Liver (tissue), 9 donors: ENCODE measurements around the gene COMMD2. TPM values are rescaled to one million over a fixed set of nuclear protein-coding genes. Genes with fewer than 3 reads are reported as not detected.

ENCODE experiments used
- DNase-seq: peaks from one replicate; pipeline ENCODE4 v3.0.0-alpha.2; 2017; ENCODE audit warnings: low spot score
- H3K27ac ChIP-seq, 2 donors: one replicate each; pipeline ENCODE4 v1.7.0; 2013; ENCODE audit warnings: inconsistent platforms in 2 of 2, low read length in 2 of 2, control low read depth in 1 of 2, low read depth in 1 of 2, mild to moderate bottlenecking in 1 of 2
- H3K27me3 ChIP-seq, 4 donors: one replicate each; pipeline versions ENCODE4 v1.6.1 to v1.7.0; 2013; ENCODE audit warnings: low read length in 3 of 4, inconsistent platforms in 1 of 4, mild to moderate bottlenecking in 1 of 4, moderate library complexity in 1 of 4; ENCODE audit not compliant: control insufficient read depth in 4 of 4, insufficient read depth in 4 of 4
- H3K36me3 ChIP-seq, 4 donors: one replicate each; pipeline versions ENCODE4 v1.6.1 to v1.7.0; 2013; ENCODE audit warnings: low read length in 3 of 4, mild to moderate bottlenecking in 3 of 4, low read depth in 1 of 4, moderate library complexity in 1 of 4; ENCODE audit not compliant: control insufficient read depth in 4 of 4, insufficient read depth in 3 of 4
- H3K4me1 ChIP-seq, 4 donors: one replicate each; pipeline versions ENCODE4 v1.6.1 to v1.7.0; 2013; ENCODE audit warnings: low read length in 3 of 4, mild to moderate bottlenecking in 3 of 4, moderate library complexity in 1 of 4; ENCODE audit not compliant: control insufficient read depth in 4 of 4, insufficient read depth in 4 of 4
- H3K4me3 ChIP-seq, 3 donors: one replicate each; pipeline versions ENCODE4 v1.6.1 to v1.7.0; 2013; ENCODE audit warnings: low read length in 3 of 3, control low read depth in 1 of 3, low read depth in 1 of 3, mild to moderate bottlenecking in 1 of 3
- H3K9ac ChIP-seq, 2 donors: one replicate each; pipeline ENCODE4 v1.7.0; 2013; ENCODE audit warnings: low read length in 2 of 2, mild to moderate bottlenecking in 2 of 2, moderate library complexity in 2 of 2, control low read depth in 1 of 2, low read depth in 1 of 2
- H3K9me3 ChIP-seq, 4 donors: one replicate each; pipeline versions ENCODE4 v1.6.1 to v1.7.0; 2013; ENCODE audit warnings: low read length in 3 of 4; ENCODE audit not compliant: control insufficient read depth in 4 of 4
- EGR1 ChIP-seq, 2 donors: IDR thresholded peaks; 2 replicates each; pipeline ENCODE4 v1.6.1; 2016 to 2018; ENCODE audit warnings: antibody characterized with exemption in 2 of 2, low read depth in 2 of 2
- FOXA1 ChIP-seq: IDR thresholded peaks from 2 replicates; pipeline ENCODE4 v1.6.1; 2016; ENCODE audit warnings: antibody characterized with exemption
- FOXA2 ChIP-seq: IDR thresholded peaks from 2 replicates; pipeline ENCODE4 v1.6.1; 2016; ENCODE audit warnings: antibody characterized with exemption
- GABPA ChIP-seq, 2 donors: IDR thresholded peaks in 1 of 2; conservative IDR thresholded peaks in 1 of 2; 2 replicates each; pipeline ENCODE4 v1.6.1; 2016; ENCODE audit warnings: antibody characterized with exemption in 2 of 2, mild to moderate bottlenecking in 1 of 2, moderate library complexity in 1 of 2
- HNF4A ChIP-seq, 2 donors: conservative IDR thresholded peaks; 2 replicates each; pipeline ENCODE4 v1.6.1; 2016; ENCODE audit warnings: antibody characterized with exemption in 2 of 2, mild to moderate bottlenecking in 2 of 2
- HNF4G ChIP-seq: IDR thresholded peaks from 2 replicates; pipeline ENCODE4 v1.6.1; 2016; ENCODE audit warnings: antibody characterized with exemption
- JUND ChIP-seq, 2 donors: IDR thresholded peaks; 2 replicates each; pipeline ENCODE4 v1.6.1; 2016; ENCODE audit warnings: antibody characterized with exemption in 2 of 2
- NR2F2 ChIP-seq: IDR thresholded peaks from 2 replicates; pipeline ENCODE4 v1.6.1; 2016; ENCODE audit warnings: antibody characterized with exemption
- RAD21 ChIP-seq, 2 donors: IDR thresholded peaks; 2 replicates each; pipeline ENCODE4 v1.6.1; 2016; ENCODE audit warnings: antibody characterized with exemption in 2 of 2, mild to moderate bottlenecking in 2 of 2
- REST ChIP-seq: IDR thresholded peaks from 2 replicates; pipeline ENCODE4 v1.6.1; 2016; ENCODE audit warnings: antibody characterized with exemption, mild to moderate bottlenecking
- RXRA ChIP-seq, 2 donors: IDR thresholded peaks; 2 replicates each; pipeline ENCODE4 v1.6.1; 2017 to 2018; ENCODE audit warnings: antibody characterized with exemption in 2 of 2, mild to moderate bottlenecking in 1 of 2
- SP1 ChIP-seq: IDR thresholded peaks from 2 replicates; pipeline ENCODE4 v1.6.1; 2018; ENCODE audit warnings: antibody characterized with exemption, mild to moderate bottlenecking
- TAF1 ChIP-seq: conservative IDR thresholded peaks from 2 replicates; pipeline ENCODE4 v1.6.1; 2016; ENCODE audit warnings: antibody characterized with exemption, mild to moderate bottlenecking
- YY1 ChIP-seq: IDR thresholded peaks from 2 replicates; pipeline ENCODE4 v1.6.1; 2016; ENCODE audit warnings: antibody characterized with exemption, mild to moderate bottlenecking
- ZBTB33 ChIP-seq: IDR thresholded peaks from 2 replicates; pipeline ENCODE4 v1.6.1; 2016; ENCODE audit warnings: antibody characterized with exemption
- WGBS: extraction: QIAGEN DNeasy Blood & Tissue Kit; methylation state at CpG from one replicate; pipeline ENCODE4 v1.1.7; 2013; 5-methylcytosine and 5-hydroxymethylcytosine counted together
- polyA plus RNA-seq, 2 donors: library from polyadenylated mRNA; stranded (reverse) in 1 of 2; unstranded in 1 of 2; fragments of 200-250 nt in 1 of 2; fragments of >200 nt in 1 of 2; fragmentation: Nextera tagmentation in 1 of 2; extraction: Ambion mirVana in 1 of 2; gene quantifications; one replicate each; pipeline versions ENCODE4 v1.2.1 to v1.2.3, GENCODE V29; 2013 to 2015
- total RNA-seq, 2 donors: library from RNA; depleted of rRNA; stranded (reverse); fragments of >200 nt; gene quantifications; one replicate each; pipeline ENCODE4 v1.2.3, GENCODE V29; 2014
- TF ChIP-seq, protein P1 (sequence below): fragments of 150-350 bp; IDR thresholded peaks from 2 replicates; pipeline ENCODE4 v1.5.1; 2017; ENCODE audit warnings: improper control_type of control experiment, low read depth, low read length; ENCODE audit not compliant: missing input control
- TF ChIP-seq, protein P2 (sequence below): IDR thresholded peaks from 2 replicates; pipeline ENCODE4 v1.6.1; 2016; ENCODE audit warnings: antibody characterized with exemption
- TF ChIP-seq, protein P3 (sequence below): IDR thresholded peaks from 2 replicates; pipeline ENCODE4 v1.6.1; 2016; ENCODE audit warnings: antibody characterized with exemption
- donor health status: healthy.
- donor health status: healthy.
- donor health status: healthy.
- donor health status: healthy.
- donor health status: healthy.

The COMMD2 gene
- total and polyA plus RNA-seq, 4 donors = 5.8 to 15.4 (median 11.2) TPM

DNA sequence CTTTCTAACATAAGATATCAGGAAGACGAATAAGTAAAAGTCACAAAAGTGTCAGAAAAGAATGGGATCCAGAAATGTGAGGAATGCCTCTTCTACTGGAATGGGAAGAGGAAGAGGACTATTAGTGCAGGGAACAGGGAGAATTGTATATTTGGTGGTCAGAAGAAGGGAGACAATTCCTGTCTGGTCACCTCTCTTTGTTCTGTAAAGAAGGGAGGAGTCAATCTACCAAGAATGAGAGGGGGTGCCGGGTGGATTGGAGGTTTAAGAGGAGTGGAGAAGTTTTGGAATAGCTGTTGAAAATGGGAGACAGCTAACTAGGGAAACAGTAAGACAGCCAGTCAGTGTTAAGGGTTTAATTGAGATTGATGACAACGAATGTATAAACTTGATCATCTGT lies 20.1 kb downstream of the COMMD2 start:
- H3K27me3 ChIP-seq = no peaks in the 10 kb centered on the region
- no peak overlapping the region for H3K9ac ChIP-seq
- no peak for DNase-seq
- no peak overlapping the region for H3K27ac ChIP-seq
- no peak for TF ChIP-seq FOXA2
- TF ChIP-seq SP1 = no peak
- TF ChIP-seq, protein P1, sequence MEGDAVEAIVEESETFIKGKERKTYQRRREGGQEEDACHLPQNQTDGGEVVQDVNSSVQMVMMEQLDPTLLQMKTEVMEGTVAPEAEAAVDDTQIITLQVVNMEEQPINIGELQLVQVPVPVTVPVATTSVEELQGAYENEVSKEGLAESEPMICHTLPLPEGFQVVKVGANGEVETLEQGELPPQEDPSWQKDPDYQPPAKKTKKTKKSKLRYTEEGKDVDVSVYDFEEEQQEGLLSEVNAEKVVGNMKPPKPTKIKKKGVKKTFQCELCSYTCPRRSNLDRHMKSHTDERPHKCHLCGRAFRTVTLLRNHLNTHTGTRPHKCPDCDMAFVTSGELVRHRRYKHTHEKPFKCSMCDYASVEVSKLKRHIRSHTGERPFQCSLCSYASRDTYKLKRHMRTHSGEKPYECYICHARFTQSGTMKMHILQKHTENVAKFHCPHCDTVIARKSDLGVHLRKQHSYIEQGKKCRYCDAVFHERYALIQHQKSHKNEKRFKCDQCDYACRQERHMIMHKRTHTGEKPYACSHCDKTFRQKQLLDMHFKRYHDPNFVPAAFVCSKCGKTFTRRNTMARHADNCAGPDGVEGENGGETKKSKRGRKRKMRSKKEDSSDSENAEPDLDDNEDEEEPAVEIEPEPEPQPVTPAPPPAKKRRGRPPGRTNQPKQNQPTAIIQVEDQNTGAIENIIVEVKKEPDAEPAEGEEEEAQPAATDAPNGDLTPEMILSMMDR = no peak
- no peak for TF ChIP-seq NR2F2
- no peak for TF ChIP-seq EGR1 (IDR thresholded peaks at IDR 0.05; ENCODE audit: low read depth in 2 of 2)
- no peak for TF ChIP-seq HNF4A (conservative IDR thresholded peaks at IDR 0.05)
- TF ChIP-seq TAF1 = no peak
- TF ChIP-seq, protein P2, sequence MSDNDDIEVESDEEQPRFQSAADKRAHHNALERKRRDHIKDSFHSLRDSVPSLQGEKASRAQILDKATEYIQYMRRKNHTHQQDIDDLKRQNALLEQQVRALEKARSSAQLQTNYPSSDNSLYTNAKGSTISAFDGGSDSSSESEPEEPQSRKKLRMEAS = no peak
- TF ChIP-seq JUND (IDR thresholded peaks at IDR 0.05) = no peak
- TF ChIP-seq HNF4G = no peak
- no peak for TF ChIP-seq REST
- TF ChIP-seq FOXA1 = no peak
- TF ChIP-seq RXRA (IDR thresholded peaks at IDR 0.05) = no peak
- no peak overlapping the region for H3K4me3 ChIP-seq
- H3K36me3 ChIP-seq = no peaks in the 10 kb centered on the region
- H3K9me3 ChIP-seq = no peaks in the 10 kb centered on the region
- no peaks in the 10 kb centered on the region for H3K4me1 ChIP-seq
- 90% methylated on average over 3 of the region's 3 CpGs for WGBS

- Histone ChIP-seq H3K9ac (no peak overlapping the region), H3K4me3 (no peak overlapping the region), H3K36me3 (no peaks in the 10 kb centered on the region), H3K9me3 (no peaks in the 10 kb centered on the region), H3K27me3 (no peaks in the 10 kb centered on the region), H3K4me1 (no peaks in the 10 kb centered on the region), H3K27ac (no peak overlapping the region)
- TF ChIP-seq ZBTB33 = no peak
- no peak for TF ChIP-seq RAD21 (IDR thresholded peaks at IDR 0.05)
- TF ChIP-seq, protein P2 = no peak
- TF ChIP-seq, protein P1 = no peak
- no peak for TF ChIP-seq FOXA1
- TF ChIP-seq REST = no peak
- no peak for TF ChIP-seq FOXA2
- TF ChIP-seq, protein P3, sequence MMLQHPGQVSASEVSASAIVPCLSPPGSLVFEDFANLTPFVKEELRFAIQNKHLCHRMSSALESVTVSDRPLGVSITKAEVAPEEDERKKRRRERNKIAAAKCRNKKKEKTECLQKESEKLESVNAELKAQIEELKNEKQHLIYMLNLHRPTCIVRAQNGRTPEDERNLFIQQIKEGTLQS = no peak
- no peak for TF ChIP-seq JUND (IDR thresholded peaks at IDR 0.05)
- TF ChIP-seq GABPA (IDR thresholded peaks at IDR 0.05 in 1 of 2, conservative IDR thresholded peaks at IDR 0.05 in 1 of 2) = no peak
- TF ChIP-seq SP1 = no peak
- TF ChIP-seq HNF4A (conservative IDR thresholded peaks at IDR 0.05) = no peak
- no peak for TF ChIP-seq HNF4G
- no peak for TF ChIP-seq TAF1
- no peak for TF ChIP-seq NR2F2
- no peak for TF ChIP-seq EGR1 (IDR thresholded peaks at IDR 0.05; ENCODE audit: low read depth in 2 of 2)
- TF ChIP-seq YY1 = no peak
- DNase-seq = no peak
- 85% methylated on average over 2 of the region's 2 CpGs for WGBS
These were observed 24.6 kb downstream of the COMMD2 start for GRCh38 chr3:149727656-149728055.
